Stimulated activated CD8-positive, alpha-beta memory T cell treated with anti-CD3 and anti-CD28 coated beads, Interleukin-7, amount 100 ng/mL, for 48 hours (primary cell): Measurements from ENCODE around the gene MYB.
"Not testable (repeated sequence)": the region's sequence is repeated elsewhere in the genome, so short reads cannot be mapped to it uniquely, and the experiment has no call there.

Experiments
- DNase-seq, 2 donors: peaks; one replicate each; pipeline ENCODE4 v3.0.0-alpha.2; 2020; ENCODE audit warnings: low read depth in 1 of 2; ENCODE audit errors: extremely low read depth in 1 of 2

The MYB gene

GRCh38 chr6:135162678-135163439, 18.2 kb upstream of the MYB start:
- DNase-seq: no peak

GRCh38 chr6:135163440-135163738, 17.7 kb upstream of the MYB start:
- DNase-seq: peak; percentile 34 to 55

GRCh38 chr6:135164387-135164786, 16.7 kb upstream of the MYB start:
- not testable (repeated sequence) for DNase-seq

- no peak for DNase-seq
Observed at GRCh38 chr6:135165031-135165430, 16.1 kb upstream of the MYB start.

GRCh38 chr6:135166515-135166914, 14.6 kb upstream of the MYB start:
- no peak for DNase-seq

GRCh38 chr6:135167617-135168016, 13.5 kb upstream of the MYB start:
- no peak for DNase-seq

- DNase-seq: no peak
Observed at GRCh38 chr6:135168766-135169165, 12.3 kb upstream of the MYB start.

- DNase-seq: no peak
Observed at GRCh38 chr6:135170238-135170637, 10.9 kb upstream of the MYB start.

GRCh38 chr6:135170849-135171248, 10.3 kb upstream of the MYB start:
- DNase-seq: no peak

- DNase-seq: no peak
Observed at GRCh38 chr6:135173242-135173988, 7.7 kb upstream of the MYB start.

GRCh38 chr6:135173989-135174484, 7.1 kb upstream of the MYB start:
- no peak for DNase-seq

- no peak for DNase-seq
Observed at GRCh38 chr6:135176058-135176457, 5.0 kb upstream of the MYB start.

GRCh38 chr6:135176464-135176863, 4.6 kb upstream of the MYB start:
- no peak for DNase-seq

GRCh38 chr6:135179372-135179771, 1.7 kb upstream of the MYB start:
- DNase-seq: no peak

- DNase-seq: no peak
Observed at GRCh38 chr6:135179920-135180541, 1.1 kb upstream of the MYB start.

GRCh38 chr6:135181333-135182070, 394 bp downstream of the MYB start:
- DNase-seq: no peak

- peak in 1 of 2 donors; percentile 26 for DNase-seq
Observed at GRCh38 chr6:135182071-135183001, 1.2 kb downstream of the MYB start.

- peak; percentile 78 to 85 for DNase-seq
Observed at GRCh38 chr6:135183002-135183531, 2.0 kb downstream of the MYB start.

- peak; percentile 56 to 75 for DNase-seq
Observed at GRCh38 chr6:135183532-135184440, 2.7 kb downstream of the MYB start.
